A549 (cell line): ENCODE measurements around the gene TBC1D4.

ENCODE experiments used
- ELK1 ChIP-seq: fragments of 150-350 bp; IDR thresholded peaks from 2 replicates; pipeline ENCODE4 v1.6.1; 2014; ENCODE audit warnings: low read depth, mild to moderate bottlenecking, low read length
- NR3C1 ChIP-seq: fragments of >200 bp; sonication (Bioruptor Twin); formaldehyde crosslinking; IDR thresholded peaks from 3 replicates; pipeline ENCODE4 v1.6.1; 2017
- RFX5 ChIP-seq: fragments of 450-650 bp; IDR thresholded peaks from 2 replicates; pipeline ENCODE4 v1.7.1; 2014; ENCODE audit warnings: antibody characterized with exemption, mild to moderate bottlenecking, moderate library complexity
- TFCP2L1 ChIP-seq: fragments of 250-450 bp; sonication (Bioruptor Pico); IDR thresholded peaks from 2 replicates; pipeline ENCODE4 v1.5.0; 2021; ENCODE audit warnings: mild to moderate bottlenecking

- TF ChIP-seq TFCP2L1 (no peak), RFX5 (no peak), NR3C1 (no peak), ELK1 (no peak)
Measured at GRCh38 chr13:75326173-75327134, 155.5 kb downstream of the TBC1D4 start.
